ENCODE results near the gene MICALL2. TPM values are rescaled to one million over a fixed set of nuclear protein-coding genes. Genes with fewer than 3 reads are reported as not detected.

MICALL2 gene
- total RNA-seq, 4 donors from 2014 or later = 111 to 272 (median 209) TPM

DNA sequence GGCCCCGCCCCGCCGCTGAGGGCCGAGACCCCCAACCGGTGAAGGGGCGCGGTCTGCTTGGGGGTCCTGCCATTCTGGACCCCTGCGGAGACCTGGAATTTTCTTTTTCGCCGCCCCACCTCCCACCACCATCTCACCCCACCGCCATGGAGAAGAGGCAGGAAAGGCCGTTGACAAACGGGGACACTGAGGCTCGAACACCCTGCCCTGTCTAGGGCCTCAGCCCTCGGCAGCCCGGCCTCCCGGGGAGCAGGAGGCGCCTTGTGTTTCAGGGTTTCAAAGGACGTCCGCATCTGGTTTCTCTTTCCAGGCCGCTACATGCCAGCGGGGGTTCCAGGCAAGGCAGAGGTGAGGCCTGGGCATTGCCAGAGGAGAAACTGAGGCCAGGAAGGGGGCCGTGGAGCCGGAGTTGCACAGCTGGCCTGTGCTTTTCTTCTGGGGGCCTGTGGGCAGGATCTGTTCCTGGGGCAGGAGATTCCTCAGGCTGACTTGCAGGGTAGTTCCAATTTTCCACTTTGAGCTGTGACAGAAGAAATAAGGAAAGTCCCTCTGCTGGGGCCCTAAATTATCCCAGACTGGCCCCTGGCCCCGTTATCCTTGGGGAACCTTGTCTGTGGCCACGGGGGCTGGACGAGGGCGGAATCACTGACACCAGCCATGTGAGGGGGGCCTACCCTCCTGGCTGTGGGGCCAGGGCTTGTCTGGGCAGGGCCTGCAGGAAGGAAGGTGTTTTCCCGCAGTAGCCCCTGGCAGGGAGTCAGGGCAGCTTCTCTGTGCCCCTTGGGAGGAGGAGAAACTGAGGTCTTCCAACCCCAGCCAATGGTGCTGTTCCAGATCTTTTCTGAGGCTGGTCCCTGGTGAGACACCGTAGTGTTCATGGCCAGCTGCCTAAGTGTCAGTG lies 900 bp upstream of the MICALL2 start:
- H3K27me3 ChIP-seq = no peaks in the 10 kb centered on the region
- no peaks in the 10 kb centered on the region for H3K9me3 ChIP-seq
- peak overlapping the region; percentile 56 to 89 (median 76) for H3K4me3 ChIP-seq
- no peaks in the 10 kb centered on the region for H3K36me3 ChIP-seq
- peak in 1 of 3 donors; percentile 63 for DNase-seq
- H3K27ac ChIP-seq = peak overlapping the region; percentile 70 to 99 (median 86)
- H3K4me1 ChIP-seq = peaks cover 9 to 84% (median 23%) of the 10 kb centered on the region in 4 donors
- TF ChIP-seq, protein P1, sequence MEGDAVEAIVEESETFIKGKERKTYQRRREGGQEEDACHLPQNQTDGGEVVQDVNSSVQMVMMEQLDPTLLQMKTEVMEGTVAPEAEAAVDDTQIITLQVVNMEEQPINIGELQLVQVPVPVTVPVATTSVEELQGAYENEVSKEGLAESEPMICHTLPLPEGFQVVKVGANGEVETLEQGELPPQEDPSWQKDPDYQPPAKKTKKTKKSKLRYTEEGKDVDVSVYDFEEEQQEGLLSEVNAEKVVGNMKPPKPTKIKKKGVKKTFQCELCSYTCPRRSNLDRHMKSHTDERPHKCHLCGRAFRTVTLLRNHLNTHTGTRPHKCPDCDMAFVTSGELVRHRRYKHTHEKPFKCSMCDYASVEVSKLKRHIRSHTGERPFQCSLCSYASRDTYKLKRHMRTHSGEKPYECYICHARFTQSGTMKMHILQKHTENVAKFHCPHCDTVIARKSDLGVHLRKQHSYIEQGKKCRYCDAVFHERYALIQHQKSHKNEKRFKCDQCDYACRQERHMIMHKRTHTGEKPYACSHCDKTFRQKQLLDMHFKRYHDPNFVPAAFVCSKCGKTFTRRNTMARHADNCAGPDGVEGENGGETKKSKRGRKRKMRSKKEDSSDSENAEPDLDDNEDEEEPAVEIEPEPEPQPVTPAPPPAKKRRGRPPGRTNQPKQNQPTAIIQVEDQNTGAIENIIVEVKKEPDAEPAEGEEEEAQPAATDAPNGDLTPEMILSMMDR (IDR thresholded peaks at IDR 0.05) = no peak
- TF ChIP-seq POLR2A (IDR thresholded peaks at IDR 0.05) = no peak

DNA sequence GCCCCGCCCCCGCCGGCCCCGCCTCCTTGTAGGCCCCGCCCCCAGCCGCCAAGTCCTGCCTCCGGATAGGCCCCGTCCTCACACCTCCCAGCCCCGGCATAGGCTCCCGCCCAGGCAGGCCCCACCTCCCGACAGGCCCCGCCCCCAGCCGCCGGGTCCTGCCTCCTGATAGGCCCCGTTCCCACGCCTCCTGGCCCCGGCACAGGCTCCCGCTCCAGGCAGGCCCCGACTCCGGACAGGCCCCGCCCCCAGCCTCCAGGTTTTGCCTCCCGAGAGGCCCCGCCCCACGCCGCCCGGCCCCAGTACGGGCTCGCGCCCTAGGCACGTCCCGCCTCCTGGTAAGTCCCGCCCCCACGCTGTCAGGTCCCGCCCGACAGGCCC lies 232 bp upstream of the MICALL2 start:
- TF ChIP-seq POLR2A (IDR thresholded peaks at IDR 0.05) = no peak
- H3K36me3 ChIP-seq = no peaks in the 10 kb centered on the region
- H3K4me1 ChIP-seq = peaks cover 9 to 87% (median 23%) of the 10 kb centered on the region in 4 donors
- H3K27ac ChIP-seq = peak overlapping the region; percentile 76 to 99 (median 89)
- H3K9me3 ChIP-seq = no peaks in the 10 kb centered on the region
- peak overlapping the region; percentile 65 to 89 (median 86) for H3K4me3 ChIP-seq
- DNase-seq = peak; percentile 97 to 100 (median 100)
- H3K27me3 ChIP-seq = no peaks in the 10 kb centered on the region

DNA sequence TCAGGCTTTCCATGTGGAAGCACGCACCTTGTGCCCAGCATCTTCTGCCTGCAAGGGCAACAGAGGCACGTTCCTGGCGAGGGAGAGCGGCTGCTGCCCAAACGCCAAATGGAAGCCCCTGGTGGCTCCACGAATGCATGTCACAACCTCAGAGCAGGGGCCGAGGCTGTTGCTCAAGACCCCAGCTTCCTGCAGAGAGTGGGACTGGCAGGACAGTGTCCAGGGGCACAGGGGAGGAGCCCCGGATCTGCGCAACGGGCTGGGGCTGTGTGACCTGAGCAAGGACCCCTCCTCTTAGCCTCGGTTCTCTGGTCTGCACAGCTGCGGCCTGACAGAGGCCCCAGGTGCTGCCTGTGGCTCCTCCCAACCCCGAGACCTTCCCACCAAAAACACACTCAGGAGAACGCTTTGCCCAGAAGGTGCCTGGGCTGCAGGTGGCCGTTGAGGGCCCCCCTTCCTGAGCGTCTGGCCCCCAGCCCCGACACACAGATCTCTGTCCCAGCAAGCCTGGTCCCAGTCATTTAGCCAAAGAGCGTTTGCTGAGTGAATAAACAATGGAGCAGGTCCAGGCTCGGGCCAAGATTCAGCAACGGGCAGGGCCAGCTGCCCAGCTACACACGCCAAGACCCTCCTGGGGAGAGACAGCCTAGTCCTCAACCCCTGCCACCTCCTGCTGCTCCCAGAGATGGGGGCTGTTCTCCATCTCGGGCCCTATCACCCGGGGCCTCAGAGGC lies 1.2 kb downstream of the MICALL2 start:
- Histone ChIP-seq H3K9me3 (no peaks in the 10 kb centered on the region), H3K4me3 (peak overlapping the region; percentile 65 to 89 (median 86)), H3K4me1 (peaks cover 7 to 85% (median 23%) of the 10 kb centered on the region in 4 donors), H3K36me3 (no peaks in the 10 kb centered on the region), H3K27ac (peak overlapping the region; percentile 76 to 92 (median 86)), H3K27me3 (no peaks in the 10 kb centered on the region)
- TF ChIP-seq POLR2A (IDR thresholded peaks at IDR 0.05) = no peak
- TF ChIP-seq, protein P1 (IDR thresholded peaks at IDR 0.05) = no peak
- no peak for DNase-seq

DNA sequence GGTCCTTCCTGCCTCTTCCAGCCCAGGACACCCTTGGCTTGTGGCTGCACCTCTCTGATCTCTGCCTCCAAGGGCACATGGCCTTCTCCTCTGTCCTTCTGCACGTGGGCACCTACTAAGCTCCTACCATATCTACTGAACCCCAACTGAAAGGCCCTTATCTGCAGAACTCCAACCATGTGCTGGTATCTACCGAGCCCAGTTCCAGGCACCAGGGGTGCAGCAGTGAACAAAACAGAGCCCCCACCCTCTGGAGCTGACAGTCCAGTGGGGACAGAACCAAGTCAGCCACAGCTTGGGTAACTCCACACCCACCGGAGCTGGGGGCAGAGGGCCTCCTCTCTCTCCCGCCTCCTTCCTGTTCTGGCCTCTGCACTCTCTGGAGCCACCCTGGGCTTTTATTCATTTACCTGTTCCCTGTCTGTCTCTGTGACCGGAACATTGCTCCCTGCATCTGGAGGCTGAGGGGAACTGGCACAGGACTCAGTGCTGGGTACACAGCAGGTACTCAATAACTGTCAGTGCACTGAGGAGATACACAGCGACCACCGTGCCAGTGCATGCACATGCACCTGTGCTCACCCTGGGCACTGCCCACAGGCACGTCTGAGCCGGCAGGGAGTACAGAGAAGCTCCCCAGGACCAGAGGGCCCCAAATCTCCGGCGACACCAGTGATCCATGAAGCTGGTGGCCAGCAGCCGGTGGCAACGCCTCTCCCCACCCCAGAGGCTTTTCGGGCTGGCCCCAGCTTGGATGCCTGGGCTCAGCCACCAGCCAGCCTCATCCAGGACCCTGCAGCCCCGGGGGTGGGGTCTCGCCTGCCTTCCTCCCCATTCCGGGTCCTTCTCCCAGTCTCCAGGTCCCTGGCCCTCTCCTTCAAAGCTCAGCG lies 2.0 kb downstream of the MICALL2 start:
- H3K36me3 ChIP-seq = no peaks in the 10 kb centered on the region
- no peaks in the 10 kb centered on the region for H3K9me3 ChIP-seq
- no peak for DNase-seq
- H3K27me3 ChIP-seq = no peaks in the 10 kb centered on the region
- peak overlapping the region; percentile 65 to 89 (median 86) for H3K4me3 ChIP-seq
- peaks cover 7 to 83% (median 23%) of the 10 kb centered on the region in 4 donors for H3K4me1 ChIP-seq
- TF ChIP-seq, protein P1 (IDR thresholded peaks at IDR 0.05) = no peak
- TF ChIP-seq POLR2A (IDR thresholded peaks at IDR 0.05) = no peak
- H3K27ac ChIP-seq = peak overlapping the region in 2 of 4 donors; percentile 91 to 92

DNA sequence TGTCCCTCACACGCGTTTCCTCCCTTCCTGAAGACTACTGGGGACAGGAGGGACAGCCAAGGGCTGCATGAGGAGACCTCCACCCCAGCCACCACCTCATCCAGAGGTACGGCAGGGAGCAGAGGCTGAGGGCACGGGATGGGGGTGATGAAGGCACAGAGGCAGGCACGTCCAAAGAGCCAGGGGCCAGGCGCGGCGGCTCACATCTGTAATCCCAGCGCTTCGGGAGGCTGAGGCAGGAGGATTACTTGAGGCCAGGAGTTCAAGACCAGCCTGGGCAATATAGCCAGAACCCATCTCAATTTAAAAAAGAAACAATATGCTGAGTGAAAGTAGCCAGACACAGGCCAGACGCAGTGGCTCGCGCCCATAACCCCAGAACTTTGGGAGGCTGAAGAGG lies 3.3 kb downstream of the MICALL2 start:
- Histone ChIP-seq H3K4me1 (peaks cover 0 to 69% (median 21%) of the 10 kb centered on the region in 4 donors), H3K27me3 (no peaks in the 10 kb centered on the region), H3K36me3 (peaks cover 0 to 7% (median 0%) of the 10 kb centered on the region in 3 donors), H3K9me3 (no peaks in the 10 kb centered on the region), H3K4me3 (peak overlapping the region in 2 of 4 donors; percentile 27 to 32), H3K27ac (peak overlapping the region; percentile 25 to 77 (median 59))
- DNase-seq = no peak
- TF ChIP-seq POLR2A (IDR thresholded peaks at IDR 0.05) = no peak

Data from Peyer's patch (tissue), 4 donors.